Astrocyte of the cerebellum (primary cell): Measurements from ENCODE around the gene CLSTN2.

Experiments
- DNase-seq: peaks from one replicate; pipeline ENCODE4 v3.0.0-alpha.2; 2011; ENCODE audit warnings: low read depth
- H3K4me3 ChIP-seq: 2 replicates; pipeline ENCODE4 v1.5.1; 2011; ENCODE audit warnings: mild to moderate bottlenecking, low read depth, low read length, moderate library complexity
- CTCF ChIP-seq: IDR thresholded peaks from 2 replicates; pipeline ENCODE4 v1.5.1; 2012; ENCODE audit warnings: low read length, low read depth, moderate library complexity, mild to moderate bottlenecking; ENCODE audit errors: missing control alignments
- in situ Hi-C: cut with HindIII; loops from 2 replicates; pipeline ENCODE4 v1.10.0; 2017; ENCODE audit warnings: low sequenced_read_pairs

The CLSTN2 gene

GRCh38 chr3:140399871-140400270 is 464.9 kb downstream of the CLSTN2 start:
- no peak for DNase-seq
- H3K4me3 ChIP-seq: no peak overlapping the region
- TF ChIP-seq CTCF: no peak
- in situ Hi-C loops: no loop called here

GRCh38 chr3:140403079-140403478 is 468.1 kb downstream of the CLSTN2 start:
- H3K4me3 ChIP-seq: no peak overlapping the region
- no peak for TF ChIP-seq CTCF
- in situ Hi-C loops: no loop called here
- DNase-seq: no peak

- no peak for TF ChIP-seq CTCF
- DNase-seq: no peak
- H3K4me3 ChIP-seq: no peak overlapping the region
- in situ Hi-C loops: no loop called here
These were observed 468.6 kb downstream of the CLSTN2 start for GRCh38 chr3:140403608-140404007.

- in situ Hi-C loops: no loop called here
- DNase-seq: no peak
- no peak overlapping the region for H3K4me3 ChIP-seq
- no peak for TF ChIP-seq CTCF
These were observed 471.7 kb downstream of the CLSTN2 start for GRCh38 chr3:140406655-140407054.

- TF ChIP-seq CTCF: no peak
- in situ Hi-C loops: no loop called here
- H3K4me3 ChIP-seq: no peak overlapping the region
- DNase-seq: no peak
These were observed 473.3 kb downstream of the CLSTN2 start for GRCh38 chr3:140408252-140408651.

GRCh38 chr3:140416666-140417065 is 481.7 kb downstream of the CLSTN2 start:
- in situ Hi-C loops: no loop called here
- TF ChIP-seq CTCF: no peak
- no peak for DNase-seq
- no peak overlapping the region for H3K4me3 ChIP-seq
